ENCODE results near the gene PSMG2. TPM values are rescaled to one million over a fixed set of nuclear protein-coding genes. Genes with fewer than 3 reads are reported as not detected.

The PSMG2 gene
- total and polyA plus RNA-seq, 9 of the 15 experiments (the other 6 are each of a cell fraction or from before 2014, with no cell fraction given): 59.9 to 271 (median 111) TPM

DNA sequence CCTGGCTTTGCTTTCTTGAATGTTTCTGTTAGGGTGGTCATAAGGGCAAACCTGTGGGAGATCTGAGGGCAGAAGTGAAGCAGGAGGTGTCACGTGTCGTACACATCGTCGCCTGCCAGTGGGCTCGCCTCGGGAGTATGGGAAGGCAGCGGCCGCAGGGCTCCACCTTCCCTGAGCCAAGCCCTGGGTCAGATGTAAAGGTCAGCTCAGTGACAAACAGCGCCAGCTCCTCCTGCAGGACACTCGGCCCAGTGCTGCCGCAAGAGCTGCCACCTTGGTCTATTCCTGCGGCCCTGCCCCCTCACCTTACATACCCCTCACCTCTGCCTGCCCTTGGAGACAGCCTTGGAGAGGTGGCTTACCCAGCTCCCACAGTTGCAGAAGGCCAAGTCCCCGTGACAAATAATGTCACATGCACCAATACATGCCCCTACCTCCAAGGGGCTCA lies 64.2 kb downstream of the PSMG2 start (continued):
- TF ChIP-seq, protein P1, sequence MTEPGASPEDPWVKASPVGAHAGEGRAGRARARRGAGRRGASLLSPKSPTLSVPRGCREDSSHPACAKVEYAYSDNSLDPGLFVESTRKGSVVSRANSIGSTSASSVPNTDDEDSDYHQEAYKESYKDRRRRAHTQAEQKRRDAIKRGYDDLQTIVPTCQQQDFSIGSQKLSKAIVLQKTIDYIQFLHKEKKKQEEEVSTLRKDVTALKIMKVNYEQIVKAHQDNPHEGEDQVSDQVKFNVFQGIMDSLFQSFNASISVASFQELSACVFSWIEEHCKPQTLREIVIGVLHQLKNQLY (CRISPR knock-in tag; conservative IDR thresholded peaks at IDR 0.05): no peak
- TF ChIP-seq ZNF316 (IDR thresholded peaks at IDR 0.05) (no peak), GABPB2 (CRISPR knock-in tag; conservative IDR thresholded peaks at IDR 0.05) (no peak), POLR2G (IDR thresholded peaks at IDR 0.05; ENCODE audit: low read depth, low read length) (no peak), ZNF583 (CRISPR knock-in tag; IDR thresholded peaks at IDR 0.05) (no peak), HMG20B (CRISPR knock-in tag; IDR thresholded peaks at IDR 0.05) (no peak), SNIP1 (IDR thresholded peaks at IDR 0.05; ENCODE audit: low read depth) (no peak), CTCF (IDR thresholded peaks at IDR 0.05 in 2 of 3, conservative IDR thresholded peaks at IDR 0.05 in 1 of 3; ENCODE audit: insufficient read depth in 2 of 3, low read depth in 1 of 3, low read length in 3 of 3) (peak; percentile 74 to 76 (median 75)), HOXB6 (CRISPR knock-in tag; IDR thresholded peaks at IDR 0.05; ENCODE audit: borderline replicate concordance) (no peak), GTF2A2 (tag; IDR thresholded peaks at IDR 0.05) (no peak), ZEB2 (IDR thresholded peaks at IDR 0.05) (0 out of 2 replicates have a peak, but pooled peaks have one; percentile 17), IRF2 (CRISPR knock-in tag; IDR thresholded peaks at IDR 0.05) (no peak), E2F6 (IDR thresholded peaks at IDR 0.05; ENCODE audit: borderline replicate concordance in 1 of 2, extremely low read depth in 1 of 2, insufficient read depth in 1 of 2, insufficient read length in 1 of 2, low read depth in 1 of 2, low read length in 1 of 2, poor library complexity in 1 of 2, severe bottlenecking in 1 of 2) (peak; percentile 31 to 36), MBD1 (CRISPR knock-in tag; IDR thresholded peaks at IDR 0.05) (no peak), GTF2E2 (tag; IDR thresholded peaks at IDR 0.05) (no peak)
- TF ChIP-seq, protein P2, sequence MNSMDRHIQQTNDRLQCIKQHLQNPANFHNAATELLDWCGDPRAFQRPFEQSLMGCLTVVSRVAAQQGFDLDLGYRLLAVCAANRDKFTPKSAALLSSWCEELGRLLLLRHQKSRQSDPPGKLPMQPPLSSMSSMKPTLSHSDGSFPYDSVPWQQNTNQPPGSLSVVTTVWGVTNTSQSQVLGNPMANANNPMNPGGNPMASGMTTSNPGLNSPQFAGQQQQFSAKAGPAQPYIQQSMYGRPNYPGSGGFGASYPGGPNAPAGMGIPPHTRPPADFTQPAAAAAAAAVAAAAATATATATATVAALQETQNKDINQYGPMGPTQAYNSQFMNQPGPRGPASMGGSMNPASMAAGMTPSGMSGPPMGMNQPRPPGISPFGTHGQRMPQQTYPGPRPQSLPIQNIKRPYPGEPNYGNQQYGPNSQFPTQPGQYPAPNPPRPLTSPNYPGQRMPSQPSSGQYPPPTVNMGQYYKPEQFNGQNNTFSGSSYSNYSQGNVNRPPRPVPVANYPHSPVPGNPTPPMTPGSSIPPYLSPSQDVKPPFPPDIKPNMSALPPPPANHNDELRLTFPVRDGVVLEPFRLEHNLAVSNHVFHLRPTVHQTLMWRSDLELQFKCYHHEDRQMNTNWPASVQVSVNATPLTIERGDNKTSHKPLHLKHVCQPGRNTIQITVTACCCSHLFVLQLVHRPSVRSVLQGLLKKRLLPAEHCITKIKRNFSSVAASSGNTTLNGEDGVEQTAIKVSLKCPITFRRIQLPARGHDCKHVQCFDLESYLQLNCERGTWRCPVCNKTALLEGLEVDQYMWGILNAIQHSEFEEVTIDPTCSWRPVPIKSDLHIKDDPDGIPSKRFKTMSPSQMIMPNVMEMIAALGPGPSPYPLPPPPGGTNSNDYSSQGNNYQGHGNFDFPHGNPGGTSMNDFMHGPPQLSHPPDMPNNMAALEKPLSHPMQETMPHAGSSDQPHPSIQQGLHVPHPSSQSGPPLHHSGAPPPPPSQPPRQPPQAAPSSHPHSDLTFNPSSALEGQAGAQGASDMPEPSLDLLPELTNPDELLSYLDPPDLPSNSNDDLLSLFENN (IDR thresholded peaks at IDR 0.05; ENCODE audit: low read depth in 2 of 2, low read length in 2 of 2): no peak
- TF ChIP-seq, protein P3, sequence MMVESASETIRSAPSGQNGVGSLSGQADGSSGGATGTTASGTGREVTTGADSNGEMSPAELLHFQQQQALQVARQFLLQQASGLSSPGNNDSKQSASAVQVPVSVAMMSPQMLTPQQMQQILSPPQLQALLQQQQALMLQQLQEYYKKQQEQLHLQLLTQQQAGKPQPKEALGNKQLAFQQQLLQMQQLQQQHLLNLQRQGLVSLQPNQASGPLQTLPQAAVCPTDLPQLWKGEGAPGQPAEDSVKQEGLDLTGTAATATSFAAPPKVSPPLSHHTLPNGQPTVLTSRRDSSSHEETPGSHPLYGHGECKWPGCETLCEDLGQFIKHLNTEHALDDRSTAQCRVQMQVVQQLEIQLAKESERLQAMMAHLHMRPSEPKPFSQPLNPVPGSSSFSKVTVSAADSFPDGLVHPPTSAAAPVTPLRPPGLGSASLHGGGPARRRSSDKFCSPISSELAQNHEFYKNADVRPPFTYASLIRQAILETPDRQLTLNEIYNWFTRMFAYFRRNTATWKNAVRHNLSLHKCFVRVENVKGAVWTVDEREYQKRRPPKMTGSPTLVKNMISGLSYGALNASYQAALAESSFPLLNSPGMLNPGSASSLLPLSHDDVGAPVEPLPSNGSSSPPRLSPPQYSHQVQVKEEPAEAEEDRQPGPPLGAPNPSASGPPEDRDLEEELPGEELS (CRISPR knock-in tag; IDR thresholded peaks at IDR 0.05; ENCODE audit: borderline replicate concordance): no peak

Measured in K562 (cell line).